GM12875 (cell line): Measurements from ENCODE around the gene SDK1.

Source experiments
- H3K4me3 ChIP-seq: one replicate; pipeline ENCODE4 v1.5.1; 2011; ENCODE audit warnings: low read depth, low read length, control low read depth
- CTCF ChIP-seq: IDR thresholded peaks from 2 replicates; pipeline ENCODE4 v1.5.1; 2011; ENCODE audit warnings: low read depth, mild to moderate bottlenecking, control low read depth, inconsistent platforms, low read length, moderate library complexity, borderline replicate concordance; ENCODE audit not compliant: insufficient read depth

The SDK1 gene

GRCh38 chr7:4151926-4152549 lies 851.0 kb downstream of the SDK1 start:
- TF ChIP-seq CTCF, result no peak
- H3K4me3 ChIP-seq, result no peak overlapping the region

DNA sequence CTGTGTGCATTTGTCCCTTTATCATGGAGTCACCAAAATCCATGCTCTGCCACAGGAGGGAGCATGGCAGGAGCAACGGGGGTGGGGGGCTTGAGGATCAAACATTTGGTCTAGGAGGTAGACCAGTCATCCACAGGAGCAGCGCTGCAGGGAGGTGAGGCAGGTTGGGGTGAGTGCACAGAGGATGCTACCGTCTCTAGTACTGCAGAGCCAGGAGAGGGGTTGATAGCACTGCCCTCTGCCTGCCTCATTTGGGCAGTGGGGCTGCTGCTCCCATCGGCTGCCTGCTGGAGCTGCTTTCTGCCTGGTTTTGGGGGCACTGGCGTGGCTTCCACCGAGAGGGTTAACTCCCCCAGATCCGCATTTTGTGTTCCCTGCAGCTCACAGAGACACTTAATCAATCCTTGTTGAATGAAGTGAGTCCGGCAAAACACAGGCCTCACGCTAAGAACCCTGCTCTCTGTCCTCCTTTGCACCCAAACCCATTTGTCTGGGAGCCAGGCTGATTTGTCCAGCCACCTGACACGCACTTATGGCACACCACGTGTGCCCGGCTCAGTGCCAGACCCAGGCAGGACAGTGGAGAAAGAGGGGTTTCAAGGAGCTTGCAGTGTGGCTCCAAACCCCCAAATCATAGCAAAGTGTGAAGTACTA lies 854.0 kb downstream of the SDK1 start:
- H3K4me3 ChIP-seq, result no peak overlapping the region
- no peak for TF ChIP-seq CTCF

DNA sequence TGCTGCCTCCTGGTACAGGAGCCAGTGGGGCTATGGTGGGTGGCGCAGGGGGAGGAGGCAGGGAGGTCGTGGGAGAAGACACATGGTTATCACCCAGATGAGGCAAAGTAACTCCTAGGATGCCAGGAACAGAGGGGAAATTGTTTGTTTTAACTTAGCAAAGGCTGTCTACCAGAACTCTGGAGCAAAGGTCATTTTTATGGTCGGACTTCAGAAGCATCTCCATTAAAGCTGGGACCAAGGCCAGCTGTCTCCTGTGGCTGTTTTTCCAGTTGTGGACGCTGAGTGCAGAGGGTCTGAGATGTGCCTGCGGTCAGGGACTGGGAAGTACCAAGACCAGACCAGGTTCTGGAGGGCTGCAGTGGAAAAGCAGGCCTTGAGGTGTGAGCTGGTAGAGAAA lies 855.1 kb downstream of the SDK1 start:
- no peak overlapping the region for H3K4me3 ChIP-seq
- TF ChIP-seq CTCF, result no peak

GRCh38 chr7:4157651-4158050 lies 856.6 kb downstream of the SDK1 start:
- TF ChIP-seq CTCF, result no peak
- H3K4me3 ChIP-seq, result no peak overlapping the region

DNA sequence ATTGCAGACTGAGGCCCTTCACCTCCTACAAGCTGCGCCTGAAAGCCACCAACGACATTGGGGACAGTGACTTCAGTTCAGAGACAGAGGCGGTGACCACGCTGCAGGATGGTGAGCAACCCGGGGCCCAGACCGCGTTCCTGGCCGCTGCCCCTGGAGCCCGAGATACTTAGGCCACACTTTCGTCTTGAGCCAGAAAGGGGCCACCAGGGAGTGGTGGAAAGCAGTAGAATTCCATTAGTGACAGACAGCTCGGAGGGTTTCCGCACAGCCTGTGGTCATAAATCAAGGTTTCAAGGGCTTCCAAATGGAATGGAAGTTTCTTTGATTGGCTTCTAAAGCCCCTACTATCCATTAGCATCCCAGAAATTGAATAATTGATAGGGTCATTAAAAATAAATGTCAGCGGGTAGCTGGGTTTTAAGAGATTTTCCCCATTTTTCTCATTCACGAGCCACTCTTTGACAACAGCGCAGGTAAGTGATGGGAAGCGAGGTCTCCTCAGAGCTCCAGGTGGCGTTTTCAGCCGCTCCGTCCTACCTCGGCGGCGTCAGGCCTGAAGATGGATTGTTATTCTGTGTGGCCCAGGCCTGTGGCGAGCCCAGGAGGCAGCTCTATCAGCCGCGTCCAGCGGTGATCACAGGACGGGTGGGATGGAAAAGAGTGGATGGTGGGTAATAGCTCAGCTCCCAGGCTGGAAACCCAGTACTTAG lies 857.5 kb downstream of the SDK1 start:
- TF ChIP-seq CTCF, result no peak
- H3K4me3 ChIP-seq, result no peak overlapping the region

DNA sequence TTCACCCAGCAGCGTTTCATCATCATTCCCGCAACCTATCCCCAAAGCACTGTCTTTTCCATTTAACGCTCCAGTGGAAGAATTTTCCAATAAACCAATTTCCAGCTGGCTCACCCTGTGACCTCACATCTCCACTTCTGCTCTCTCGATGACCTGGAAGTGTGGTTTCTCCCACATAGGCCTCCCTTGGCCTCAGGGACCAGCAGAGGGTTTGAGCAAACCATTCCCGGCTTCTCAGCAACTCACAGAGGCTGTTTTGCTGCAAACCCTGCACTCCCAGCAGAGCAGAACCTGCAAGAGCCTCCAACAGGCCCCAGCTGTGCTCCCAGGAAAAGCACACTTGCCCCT lies 858.1 kb downstream of the SDK1 start:
- no peak for TF ChIP-seq CTCF
- H3K4me3 ChIP-seq, result no peak overlapping the region
